ENCODE results near the gene KLF8.
"Not testable (repeated sequence)": the region's sequence is repeated elsewhere in the genome, so short reads cannot be mapped to it uniquely, and the experiment has no call there.

Gene KLF8

GRCh38 chrX:56232221-56233082, at the start of gene KLF8:
KLF8 (plus strand) TSS chrX:56232356; CDS start chrX:56233335, 979 bp downstream.
- H3K4me1 ChIP-seq (ENCODE audit: insufficient read depth, insufficient read length), result no peaks in the 10 kb centered on the region
- DNase-seq (ENCODE audit: low read depth, low spot score), result peak; percentile 43
- no peaks in the 10 kb centered on the region for H3K27me3 ChIP-seq (ENCODE audit: insufficient read depth, insufficient read length)
- no peaks in the 10 kb centered on the region for H3K9me3 ChIP-seq (ENCODE audit: insufficient read depth, low read length)
- H3K9ac ChIP-seq (ENCODE audit: insufficient read length, low read depth), result peak within 1 kb of the TSS; percentile 80
- H3K36me3 ChIP-seq (ENCODE audit: insufficient read depth, insufficient read length, low read length), result no peaks in the 10 kb centered on the region
- peak within 1 kb of the TSS; percentile 65 for H3K4me3 ChIP-seq (ENCODE audit: insufficient read length, low read depth)
- TF ChIP-seq ZNF274 (IDR thresholded peaks at IDR 0.05; ENCODE audit: low read depth, low read length), result no peak
- no peak for TF ChIP-seq SUZ12 (IDR thresholded peaks at IDR 0.05; ENCODE audit: extremely low read depth, insufficient read depth, insufficient read length)
- no peak for TF ChIP-seq YY1 (IDR thresholded peaks at IDR 0.05; ENCODE audit: insufficient read depth, insufficient read length)

- H3K27me3 ChIP-seq (ENCODE audit: insufficient read depth, insufficient read length); DNase-seq (ENCODE audit: low read depth, low spot score): not testable (repeated sequence)
Observed at GRCh38 chrX:56206945-56207344, 25.2 kb upstream of the KLF8 start.

GRCh38 chrX:56211701-56212100, 20.5 kb upstream of the KLF8 start:
- Histone ChIP-seq H3K4me3 (ENCODE audit: insufficient read length, low read depth) (no peak overlapping the region), H3K27me3 (ENCODE audit: insufficient read depth, insufficient read length) (no peaks in the 10 kb centered on the region), H3K4me1 (ENCODE audit: insufficient read depth, insufficient read length) (no peaks in the 10 kb centered on the region), H3K9ac (ENCODE audit: insufficient read length, low read depth) (no peak overlapping the region), H3K9me3 (ENCODE audit: insufficient read depth, low read length) (peaks cover 4% of the 10 kb centered on the region), H3K36me3 (ENCODE audit: insufficient read depth, insufficient read length, low read length) (no peaks in the 10 kb centered on the region)
- TF ChIP-seq ZNF274 (IDR thresholded peaks at IDR 0.05; ENCODE audit: low read depth, low read length), result no peak
- TF ChIP-seq SUZ12 (IDR thresholded peaks at IDR 0.05; ENCODE audit: extremely low read depth, insufficient read depth, insufficient read length), result no peak
- no peak for TF ChIP-seq YY1 (IDR thresholded peaks at IDR 0.05; ENCODE audit: insufficient read depth, insufficient read length)
- no peak for DNase-seq (ENCODE audit: low read depth, low spot score)

More at GRCh38 chrX:56206945-56207344, 25.2 kb upstream of the KLF8 start:
- peaks cover 12% of the 10 kb centered on the region for H3K9me3 ChIP-seq (ENCODE audit: insufficient read depth, low read length)
- H3K4me1 ChIP-seq (ENCODE audit: insufficient read depth, insufficient read length); H3K36me3 ChIP-seq (ENCODE audit: insufficient read depth, insufficient read length, low read length); H3K9ac ChIP-seq (ENCODE audit: insufficient read length, low read depth); H3K4me3 ChIP-seq (ENCODE audit: insufficient read length, low read depth): not testable (repeated sequence)

GRCh38 chrX:56216332-56216731, 15.8 kb upstream of the KLF8 start:
- no peak for DNase-seq (ENCODE audit: low read depth, low spot score)
- Histone ChIP-seq H3K9me3 (ENCODE audit: insufficient read depth, low read length) (no peaks in the 10 kb centered on the region), H3K4me1 (ENCODE audit: insufficient read depth, insufficient read length) (no peaks in the 10 kb centered on the region), H3K27me3 (ENCODE audit: insufficient read depth, insufficient read length) (no peaks in the 10 kb centered on the region), H3K4me3 (ENCODE audit: insufficient read length, low read depth) (no peak overlapping the region), H3K36me3 (ENCODE audit: insufficient read depth, insufficient read length, low read length) (no peaks in the 10 kb centered on the region), H3K9ac (ENCODE audit: insufficient read length, low read depth) (no peak overlapping the region)
- TF ChIP-seq SUZ12 (IDR thresholded peaks at IDR 0.05; ENCODE audit: extremely low read depth, insufficient read depth, insufficient read length) (no peak), YY1 (IDR thresholded peaks at IDR 0.05; ENCODE audit: insufficient read depth, insufficient read length) (no peak), ZNF274 (IDR thresholded peaks at IDR 0.05; ENCODE audit: low read depth, low read length) (no peak)

GRCh38 chrX:56219700-56220099, 12.5 kb upstream of the KLF8 start:
- Histone ChIP-seq H3K9ac (ENCODE audit: insufficient read length, low read depth) (no peak overlapping the region), H3K36me3 (ENCODE audit: insufficient read depth, insufficient read length, low read length) (no peaks in the 10 kb centered on the region), H3K4me3 (ENCODE audit: insufficient read length, low read depth) (no peak overlapping the region), H3K9me3 (ENCODE audit: insufficient read depth, low read length) (0 out of 2 replicates have a peak, but pooled peaks cover 3% of the 10 kb centered on the region), H3K4me1 (ENCODE audit: insufficient read depth, insufficient read length) (no peaks in the 10 kb centered on the region), H3K27me3 (ENCODE audit: insufficient read depth, insufficient read length) (no peaks in the 10 kb centered on the region)
- TF ChIP-seq ZNF274 (IDR thresholded peaks at IDR 0.05; ENCODE audit: low read depth, low read length) (no peak), YY1 (IDR thresholded peaks at IDR 0.05; ENCODE audit: insufficient read depth, insufficient read length) (no peak), SUZ12 (IDR thresholded peaks at IDR 0.05; ENCODE audit: extremely low read depth, insufficient read depth, insufficient read length) (no peak)
- no peak for DNase-seq (ENCODE audit: low read depth, low spot score)

GRCh38 chrX:56221101-56221500, 11.1 kb upstream of the KLF8 start:
- 0 out of 2 replicates have a peak, but pooled peaks cover 3% of the 10 kb centered on the region for H3K9me3 ChIP-seq (ENCODE audit: insufficient read depth, low read length)
- no peak for TF ChIP-seq SUZ12 (IDR thresholded peaks at IDR 0.05; ENCODE audit: extremely low read depth, insufficient read depth, insufficient read length)
- no peak for TF ChIP-seq YY1 (IDR thresholded peaks at IDR 0.05; ENCODE audit: insufficient read depth, insufficient read length)
- no peak for TF ChIP-seq ZNF274 (IDR thresholded peaks at IDR 0.05; ENCODE audit: low read depth, low read length)
- no peak for DNase-seq (ENCODE audit: low read depth, low spot score)
- no peaks in the 10 kb centered on the region for H3K36me3 ChIP-seq (ENCODE audit: insufficient read depth, insufficient read length, low read length)
- H3K4me1 ChIP-seq (ENCODE audit: insufficient read depth, insufficient read length), result no peaks in the 10 kb centered on the region
- no peak overlapping the region for H3K4me3 ChIP-seq (ENCODE audit: insufficient read length, low read depth)
- no peaks in the 10 kb centered on the region for H3K27me3 ChIP-seq (ENCODE audit: insufficient read depth, insufficient read length)
- H3K9ac ChIP-seq (ENCODE audit: insufficient read length, low read depth), result no peak overlapping the region

GRCh38 chrX:56222473-56223000, 9.6 kb upstream of the KLF8 start:
- H3K36me3 ChIP-seq (ENCODE audit: insufficient read depth, insufficient read length, low read length), result no peaks in the 10 kb centered on the region
- H3K9ac ChIP-seq (ENCODE audit: insufficient read length, low read depth), result no peak overlapping the region
- 0 out of 2 replicates have a peak, but pooled peaks cover 3% of the 10 kb centered on the region for H3K9me3 ChIP-seq (ENCODE audit: insufficient read depth, low read length)
- H3K4me3 ChIP-seq (ENCODE audit: insufficient read length, low read depth), result no peak overlapping the region
- no peak for TF ChIP-seq SUZ12 (IDR thresholded peaks at IDR 0.05; ENCODE audit: extremely low read depth, insufficient read depth, insufficient read length)
- no peak for TF ChIP-seq YY1 (IDR thresholded peaks at IDR 0.05; ENCODE audit: insufficient read depth, insufficient read length)
- TF ChIP-seq ZNF274 (IDR thresholded peaks at IDR 0.05; ENCODE audit: low read depth, low read length), result no peak
- no peak for DNase-seq (ENCODE audit: low read depth, low spot score)
- H3K27me3 ChIP-seq (ENCODE audit: insufficient read depth, insufficient read length), result no peaks in the 10 kb centered on the region
- no peaks in the 10 kb centered on the region for H3K4me1 ChIP-seq (ENCODE audit: insufficient read depth, insufficient read length)

Data from NT2/D1 (cell line).